GM19455 (cell line): ENCODE data around the gene GALNT18.

ENCODE experiments used
- ATAC-seq: cut with Tn5 transposase; IDR thresholded peaks from one replicate; pipeline ENCODE4 v1.9.1; 2021; ENCODE audit not compliant: unreplicated experiment

GALNT18 gene

GRCh38 chr11:11533751-11534150, 88.1 kb downstream of the GALNT18 start:
- ATAC-seq, result no peak

GRCh38 chr11:11533057-11533456, 88.7 kb downstream of the GALNT18 start:
- ATAC-seq, result no peak

- ATAC-seq, result no peak
Measured at GRCh38 chr11:11532574-11532973, 89.2 kb downstream of the GALNT18 start.

GRCh38 chr11:11531131-11531908, 90.5 kb downstream of the GALNT18 start:
- no peak for ATAC-seq

GRCh38 chr11:11528986-11529385, 92.8 kb downstream of the GALNT18 start:
- ATAC-seq, result no peak

GRCh38 chr11:11525283-11525682, 96.5 kb downstream of the GALNT18 start:
- no peak for ATAC-seq

- no peak for ATAC-seq
Measured at GRCh38 chr11:11524436-11525061, 97.3 kb downstream of the GALNT18 start.

GRCh38 chr11:11522591-11522990, 99.2 kb downstream of the GALNT18 start:
- ATAC-seq, result no peak

- no peak for ATAC-seq
Measured at GRCh38 chr11:11521306-11522002, 100.4 kb downstream of the GALNT18 start.

- ATAC-seq, result no peak
Measured at GRCh38 chr11:11520231-11521015, 101.4 kb downstream of the GALNT18 start.

- no peak for ATAC-seq
Measured at GRCh38 chr11:11519184-11519583, 102.6 kb downstream of the GALNT18 start.

GRCh38 chr11:11514246-11514645, 107.6 kb downstream of the GALNT18 start:
- ATAC-seq, result no peak

- ATAC-seq, result no peak
Measured at GRCh38 chr11:11513422-11513821, 108.4 kb downstream of the GALNT18 start.

GRCh38 chr11:11512929-11513328, 108.9 kb downstream of the GALNT18 start:
- no peak for ATAC-seq

GRCh38 chr11:11512502-11512901, 109.3 kb downstream of the GALNT18 start:
- ATAC-seq, result no peak

- ATAC-seq, result no peak
Measured at GRCh38 chr11:11512090-11512489, 109.7 kb downstream of the GALNT18 start.

- ATAC-seq, result no peak
Measured at GRCh38 chr11:11510939-11511338, 110.9 kb downstream of the GALNT18 start.

- no peak for ATAC-seq
Measured at GRCh38 chr11:11505692-11506091, 116.1 kb downstream of the GALNT18 start.

- no peak for ATAC-seq
Measured at GRCh38 chr11:11505190-11505589, 116.6 kb downstream of the GALNT18 start.

GRCh38 chr11:11504071-11504470, 117.7 kb downstream of the GALNT18 start:
- ATAC-seq, result no peak

GRCh38 chr11:11502263-11502861, 119.4 kb downstream of the GALNT18 start:
- no peak for ATAC-seq
